NOMO-1 (cell line): Measurements from ENCODE around the gene ALOX12B.
A peak's percentile ranks its signal among the peaks of the same experiment; 100 is the strongest.
"Not testable (repeated sequence)": the region's sequence is repeated elsewhere in the genome, so short reads cannot be mapped to it uniquely, and the experiment has no call there.

Experiments used
- DNase-seq, 2 experiments: peaks; one replicate each; lab custom pipeline; 2025; ENCODE audit not compliant: unreplicated experiment in 2 of 2; lab: John Stamatoyannopoulos, UW

The ALOX12B gene

DNA sequence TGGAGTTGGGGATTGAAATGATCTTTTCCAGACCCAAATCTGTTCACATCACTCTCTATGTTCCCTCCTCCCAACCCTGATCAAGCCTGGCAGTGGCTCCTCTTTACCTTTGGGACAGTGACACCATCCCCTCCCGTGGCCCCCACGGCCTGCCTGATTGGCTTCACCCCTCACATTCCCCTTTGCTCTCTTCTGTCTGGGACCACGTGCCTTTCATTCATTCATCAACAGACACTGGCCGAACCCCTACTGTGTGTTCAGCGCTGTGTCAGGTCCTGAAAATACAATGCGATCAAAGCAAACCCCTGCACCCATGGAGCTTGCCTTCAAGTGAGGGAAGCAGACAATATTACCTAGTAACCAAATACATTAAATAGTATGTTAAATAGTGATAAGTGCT lies 2.2 kb upstream of the ALOX12B start:
- no peak for DNase-seq

DNA sequence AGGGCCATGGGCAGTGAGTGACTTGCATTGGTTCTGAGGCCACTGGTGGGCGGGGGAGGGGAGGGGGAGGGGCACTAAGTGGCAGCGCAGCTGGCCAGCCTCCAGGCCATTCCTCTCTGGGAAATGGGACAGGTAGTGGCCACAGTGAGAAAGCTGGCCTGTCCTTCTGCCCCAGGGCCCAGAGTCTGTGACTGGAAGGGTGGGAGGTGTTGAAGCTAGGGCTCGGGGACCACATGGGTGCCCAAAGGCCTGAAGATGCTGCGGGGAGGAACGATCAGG lies 375 bp upstream of the ALOX12B start:
- no peak for DNase-seq

DNA sequence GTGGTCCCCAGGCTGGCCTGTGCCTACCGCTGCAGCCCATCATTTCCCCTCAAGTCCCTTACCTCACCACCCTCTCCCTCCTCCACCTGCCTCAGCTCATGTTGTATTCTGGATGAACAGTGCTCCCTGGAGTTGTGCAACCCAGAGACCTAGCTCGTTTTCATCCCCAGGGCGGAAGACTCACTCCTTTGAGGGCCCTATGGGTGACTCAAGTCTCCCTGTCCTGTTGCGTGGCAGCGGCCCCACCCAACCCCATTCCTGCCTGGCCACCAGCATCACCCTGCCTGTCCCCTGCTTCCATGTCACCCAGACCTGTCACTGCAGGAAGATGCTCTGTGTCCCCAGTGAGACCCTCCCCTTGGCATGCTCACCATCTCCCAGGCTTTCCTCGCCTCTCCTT lies 3.3 kb downstream of the ALOX12B start:
- DNase-seq, result no peak

DNA sequence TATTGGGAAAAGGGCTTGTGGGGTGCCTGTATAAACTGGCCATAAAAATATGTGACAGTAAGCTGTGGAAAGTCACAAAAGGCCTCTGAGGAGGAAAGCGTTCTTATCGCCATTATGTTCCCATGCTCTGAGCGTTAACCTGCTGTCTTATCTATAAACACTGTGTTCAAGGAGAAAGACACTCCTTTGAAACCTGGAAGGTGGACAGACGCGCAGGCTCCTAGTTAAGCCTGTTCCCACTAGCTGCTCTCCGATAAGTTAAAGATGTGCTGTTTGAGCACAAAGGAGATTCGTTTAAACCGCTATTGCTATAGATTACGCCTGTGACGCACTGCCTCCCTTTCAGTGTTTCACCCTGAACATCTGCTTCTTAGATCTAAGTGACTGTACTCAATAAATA lies 5.2 kb downstream of the ALOX12B start:
- DNase-seq, result no peak

DNA sequence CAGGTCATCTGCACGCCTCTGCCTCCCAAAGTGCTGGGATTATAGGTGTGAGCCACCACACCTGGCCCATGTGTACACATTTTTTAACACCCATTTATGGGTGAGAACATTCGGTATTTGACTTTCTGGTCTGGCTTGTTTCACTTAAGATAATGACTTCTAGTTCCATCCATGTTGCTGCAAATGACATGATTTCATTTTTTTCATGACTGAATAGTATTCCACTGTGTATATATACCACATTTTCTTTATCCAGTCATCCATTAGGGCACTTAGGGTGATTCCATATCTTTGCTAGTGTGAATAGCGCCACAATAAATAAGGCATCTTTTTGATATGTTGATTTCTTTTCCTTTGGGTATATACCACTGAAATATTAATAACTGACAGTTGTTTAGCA lies 5.6 kb downstream of the ALOX12B start:
- DNase-seq, result no peak

DNA sequence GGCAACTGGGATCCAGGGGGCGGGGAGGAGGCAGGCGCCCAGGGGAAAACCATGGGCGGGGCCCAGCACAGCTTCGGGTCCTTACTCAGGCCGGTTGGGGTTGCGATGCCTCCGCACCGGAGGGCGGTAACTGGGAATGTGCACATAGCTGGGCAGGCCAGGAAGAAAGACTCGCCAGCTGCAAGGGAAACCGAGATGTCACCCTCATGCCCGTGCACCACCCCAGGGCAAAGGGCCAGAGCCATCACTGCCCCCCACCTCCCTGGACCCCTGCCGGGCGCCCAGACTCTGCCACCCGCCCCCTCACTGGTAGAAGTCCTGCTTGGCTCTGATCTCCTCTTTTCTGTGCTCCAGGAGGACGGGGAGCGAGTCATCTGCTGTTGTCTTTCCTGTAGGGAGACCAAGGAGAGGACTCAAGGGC lies 6.7 kb downstream of the ALOX12B start:
- DNase-seq, result no peak

DNA sequence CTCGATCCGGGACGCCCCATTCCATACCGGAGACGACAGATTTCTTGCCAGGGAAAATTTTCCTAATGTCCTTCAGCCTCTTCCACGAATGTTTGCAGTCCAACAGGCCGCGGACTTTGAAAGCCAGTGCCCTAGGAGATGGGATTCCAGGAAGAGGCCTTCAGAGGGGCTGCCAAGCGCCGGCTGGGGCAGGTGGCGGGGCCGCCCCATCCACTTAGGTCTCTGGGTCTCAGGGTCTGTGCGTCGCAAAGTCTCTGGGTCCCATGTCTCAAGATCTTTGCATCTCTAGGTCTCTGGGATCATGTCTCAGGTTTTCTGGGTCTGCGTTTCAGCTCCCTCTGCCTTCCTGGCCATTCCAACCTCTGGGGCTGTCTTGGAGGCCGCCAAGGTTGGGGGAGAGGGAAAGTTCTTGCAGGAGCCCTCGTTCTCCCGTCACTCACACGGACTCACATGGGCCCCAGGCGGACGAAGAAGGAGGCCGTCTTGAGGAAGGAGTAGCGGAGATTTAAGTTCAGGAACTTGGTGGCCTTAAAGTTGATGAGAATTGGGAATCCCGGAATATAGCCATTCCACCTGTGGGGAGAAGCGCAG lies 7.2 kb downstream of the ALOX12B start:
- DNase-seq, result no peak

DNA sequence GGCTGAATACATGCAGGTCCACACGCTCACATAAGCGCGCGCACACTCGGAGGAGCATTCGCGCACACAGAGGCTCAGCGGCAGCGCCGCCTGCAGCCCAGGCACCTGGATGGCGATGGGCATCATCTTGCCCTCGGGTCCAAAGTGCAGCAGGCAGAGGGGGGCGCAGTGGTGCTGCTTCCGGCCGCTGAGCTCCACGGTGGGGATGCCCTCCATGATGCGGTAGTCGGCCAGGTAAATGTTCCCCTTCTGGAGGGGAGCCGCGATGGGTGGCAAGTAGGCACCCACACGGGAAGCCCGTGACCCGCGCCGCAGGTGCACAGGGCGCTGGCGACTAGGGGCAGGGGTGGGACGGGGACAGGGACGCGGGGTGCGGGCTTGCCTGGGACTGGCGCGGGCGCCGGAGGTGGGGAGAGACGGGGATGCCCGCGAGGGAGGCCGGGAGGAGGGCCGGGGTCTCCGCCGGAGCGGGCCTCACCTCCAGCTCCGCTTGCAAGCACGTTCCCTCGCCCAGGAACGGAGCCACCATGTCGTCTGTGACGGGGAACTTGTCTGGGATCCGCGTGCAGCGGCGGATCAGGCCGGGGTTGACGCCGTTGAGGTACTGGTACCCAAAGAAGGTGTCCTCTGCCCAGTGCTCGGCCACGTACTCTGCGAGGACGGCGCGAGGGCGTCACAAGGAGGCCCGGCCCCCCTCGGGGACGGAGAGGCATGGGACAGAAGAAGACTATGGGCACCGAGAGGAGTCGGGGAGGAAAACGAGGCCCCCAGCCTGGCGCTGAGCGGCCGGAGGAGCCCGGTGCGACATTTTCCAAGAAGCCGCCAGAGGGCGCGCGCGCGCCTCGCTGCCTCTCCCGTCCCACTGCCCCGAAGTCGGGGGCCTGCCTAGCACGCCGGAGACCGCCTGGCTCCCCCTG lies 8.0 kb downstream of the ALOX12B start:
- peak; percentile 57 to 70 for DNase-seq

DNA sequence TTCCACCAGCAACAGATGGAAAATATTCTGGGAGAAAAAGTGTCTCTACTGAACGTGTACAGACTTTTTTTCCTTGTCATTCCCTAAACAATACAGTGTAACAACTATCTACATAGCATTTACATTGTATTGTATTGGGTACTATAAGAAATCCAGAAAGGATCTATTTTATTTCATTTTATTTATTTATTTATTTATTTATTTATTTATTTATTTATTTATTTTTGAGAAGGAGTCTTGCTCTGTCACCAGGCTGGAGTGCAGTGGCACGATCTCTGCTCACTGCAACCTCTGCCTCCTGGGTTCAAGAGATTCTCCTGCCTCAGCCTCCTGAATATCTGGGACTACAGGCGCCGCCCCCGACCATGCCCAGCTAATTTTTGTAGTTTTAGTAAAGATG lies 9.6 kb downstream of the ALOX12B start:
- DNase-seq, result not testable (repeated sequence)

DNA sequence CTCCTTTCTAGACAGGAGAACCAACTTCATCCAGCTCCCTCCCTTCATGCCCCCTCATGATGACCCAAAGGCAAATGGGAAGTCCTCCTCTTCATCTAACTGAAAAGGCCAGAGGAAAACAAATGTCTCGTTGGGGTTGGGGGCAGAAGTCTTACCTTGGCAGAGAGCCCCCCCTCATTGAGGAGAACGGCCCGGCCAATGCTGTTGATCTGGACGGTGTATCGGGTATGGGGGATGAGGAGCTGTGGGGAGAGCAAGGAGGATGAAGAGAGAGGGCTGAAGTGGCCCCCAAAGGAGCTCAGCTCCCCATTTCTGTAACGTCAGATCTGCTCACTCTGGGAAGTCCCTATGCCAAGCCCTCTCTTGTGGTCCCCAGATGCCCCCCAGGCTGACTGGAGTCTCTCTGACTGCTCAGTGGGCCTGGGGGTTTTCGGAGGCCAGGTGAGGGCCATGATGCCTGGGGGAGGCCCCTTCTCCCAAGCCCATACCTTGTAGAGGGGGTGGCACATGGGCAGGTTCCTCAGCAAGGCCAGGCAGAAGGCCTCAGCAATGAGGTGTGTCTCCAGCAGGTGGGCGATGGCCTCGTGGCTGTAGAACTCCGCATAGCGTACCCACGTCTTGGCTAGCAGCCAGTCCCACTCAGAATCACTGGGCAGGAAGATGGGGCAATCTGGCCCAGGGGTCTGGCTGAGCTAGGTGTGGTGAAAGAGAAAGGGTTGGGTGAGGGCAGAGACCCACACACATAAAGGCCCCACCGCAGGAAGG lies 10.8 kb downstream of the ALOX12B start:
- DNase-seq, result no peak

DNA sequence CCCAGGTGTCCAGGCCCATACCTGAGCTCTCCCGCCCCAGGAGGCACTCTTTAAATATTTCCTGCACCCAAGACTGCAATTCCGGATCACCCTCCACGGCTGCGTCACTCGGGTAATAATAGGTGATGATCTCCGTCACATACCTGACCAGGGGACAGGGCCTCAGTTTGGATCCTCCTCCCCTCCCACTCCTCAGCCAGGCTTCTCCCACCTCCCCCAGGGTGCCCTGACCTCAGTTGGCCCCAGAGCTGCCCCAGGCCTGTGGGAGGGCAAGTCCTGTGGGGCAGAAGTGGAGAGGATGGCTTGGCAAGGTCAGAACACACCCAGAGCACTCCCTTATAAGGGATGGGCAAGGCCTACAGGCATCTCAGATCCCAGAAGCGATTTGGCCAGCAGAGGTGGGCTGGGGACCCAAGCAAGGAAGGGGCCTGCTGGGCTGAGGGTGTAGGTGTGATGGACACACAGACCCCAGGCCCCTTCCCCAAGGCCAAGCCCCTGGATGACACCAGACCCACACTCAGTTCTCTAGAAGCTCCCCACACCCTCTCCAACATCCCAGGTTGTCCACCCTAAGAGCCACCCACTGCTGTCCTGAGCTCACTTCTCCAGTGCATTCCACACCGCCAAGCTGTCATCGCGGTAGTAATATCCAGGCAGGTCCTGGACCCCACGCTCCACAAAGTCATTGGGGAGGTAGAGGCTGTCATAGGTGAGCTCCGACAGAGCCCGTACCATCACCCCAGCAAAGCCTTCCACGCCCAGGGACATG lies 11.8 kb downstream of the ALOX12B start:
- no peak for DNase-seq

DNA sequence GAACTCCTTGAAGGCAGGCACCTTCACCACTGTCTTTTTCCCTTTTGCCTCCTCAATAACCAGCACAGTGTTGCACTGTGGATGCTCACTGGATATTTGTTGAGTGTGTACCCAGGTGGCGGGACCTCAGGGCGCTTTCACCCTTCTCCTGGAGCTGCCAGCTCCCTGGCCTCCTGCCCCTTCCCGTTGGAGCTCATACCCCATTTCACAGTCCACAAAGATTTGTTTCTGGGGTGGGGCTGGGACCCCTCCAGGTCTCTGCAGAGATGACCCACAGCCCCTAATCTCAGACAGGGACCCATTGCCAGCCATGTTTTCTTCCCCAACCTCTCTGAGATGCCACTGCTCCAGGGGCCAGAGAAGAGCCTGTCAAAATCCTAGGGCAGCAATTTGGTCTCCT lies 12.4 kb downstream of the ALOX12B start:
- DNase-seq, result no peak

DNA sequence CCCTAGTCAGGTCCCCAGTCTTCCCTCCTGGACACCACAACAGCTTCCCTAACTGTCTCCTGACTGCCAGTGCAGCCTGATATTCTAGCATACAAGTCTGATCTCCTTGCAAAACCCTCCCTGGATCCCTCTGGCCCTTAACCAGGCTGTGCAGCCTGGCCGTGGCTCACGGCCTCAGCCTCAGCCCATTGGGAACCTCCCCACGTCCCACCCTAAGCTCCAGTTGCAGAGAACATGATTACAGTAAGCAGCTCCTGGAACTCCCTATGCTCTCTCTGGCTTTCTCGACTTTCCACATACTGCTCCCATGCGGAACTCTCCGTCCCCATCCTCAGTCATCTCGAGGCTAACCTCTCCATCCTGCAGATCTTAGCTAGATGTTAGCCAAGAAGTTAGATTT lies 13.0 kb downstream of the ALOX12B start:
- no peak for DNase-seq

DNA sequence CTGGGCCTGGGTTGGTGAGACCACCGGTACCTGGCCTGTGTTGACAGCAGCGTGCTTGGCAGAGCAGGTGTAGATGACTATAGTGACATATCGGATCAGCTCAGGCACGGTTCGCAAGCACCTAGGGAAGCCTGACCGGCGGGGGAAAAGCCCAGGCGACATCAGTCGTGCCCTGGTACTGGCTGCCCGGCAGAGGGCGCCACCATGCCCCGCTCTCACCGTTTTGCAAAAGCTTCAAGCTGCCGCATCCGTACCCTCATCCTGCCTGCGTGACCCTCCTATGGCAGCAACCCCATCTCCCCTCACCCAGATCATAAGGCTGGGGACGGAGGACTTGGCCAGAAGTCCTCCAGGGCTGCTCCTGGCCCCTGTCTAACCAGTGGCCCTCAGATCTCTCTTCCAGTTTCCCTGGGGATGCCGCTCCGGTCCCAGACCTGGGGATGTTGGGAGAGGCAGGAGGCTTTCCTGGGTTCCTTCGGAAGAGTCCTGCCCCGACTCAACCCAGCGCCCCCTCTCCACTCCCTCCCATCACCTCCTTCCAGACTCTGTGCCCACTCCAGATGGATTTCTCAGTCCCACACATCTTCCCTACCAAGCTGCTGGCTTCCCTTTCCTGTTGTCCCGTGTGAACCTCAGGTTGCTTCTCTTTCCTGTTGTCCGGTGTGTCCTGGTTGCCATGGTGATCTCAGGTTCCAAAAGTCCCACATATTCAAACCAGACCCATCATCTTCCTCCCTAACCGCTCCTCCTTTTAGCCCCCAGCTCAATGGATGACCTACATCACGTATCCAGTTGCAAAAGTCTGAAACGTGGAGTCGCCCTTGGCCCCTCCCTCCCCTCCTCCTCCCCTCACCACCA lies 13.7 kb downstream of the ALOX12B start:
- peak; percentile 57 to 76 for DNase-seq

DNA sequence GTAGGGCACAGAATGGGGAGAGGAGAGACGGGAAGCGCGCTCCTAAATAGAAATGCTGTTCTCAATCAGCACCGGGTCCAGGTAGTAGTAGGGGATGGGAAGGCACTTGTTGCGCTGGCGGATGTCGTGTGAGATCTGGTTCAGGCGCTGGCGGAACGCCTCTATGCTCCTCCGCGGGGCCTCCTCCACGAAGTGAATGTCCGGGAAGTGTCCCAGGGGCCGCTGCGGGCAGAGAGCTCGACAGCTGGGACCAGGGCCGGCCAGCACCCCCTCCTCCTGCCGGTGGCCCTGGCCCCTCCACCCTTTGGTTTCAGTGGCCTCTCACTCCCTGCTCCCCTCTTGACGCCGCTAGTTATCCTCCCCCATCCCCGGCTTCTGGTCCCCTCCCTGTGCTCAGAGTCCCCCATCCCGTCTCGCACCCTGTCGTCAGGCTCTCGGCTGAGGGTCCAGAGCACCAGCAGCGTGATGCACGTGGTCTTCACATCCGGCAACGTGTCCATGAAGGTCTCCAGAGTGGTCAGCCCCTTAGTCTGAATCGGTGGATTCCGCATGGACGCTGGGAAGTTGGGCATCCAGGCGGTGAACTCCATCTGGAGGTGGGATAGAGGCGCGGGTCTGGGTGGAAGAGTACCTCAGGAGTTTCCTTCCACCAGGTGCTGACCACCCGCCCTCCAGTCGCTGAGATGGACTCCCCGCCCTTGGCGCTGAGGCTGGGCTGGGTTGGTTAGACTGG lies 14.6 kb downstream of the ALOX12B start:
- DNase-seq, result no peak

DNA sequence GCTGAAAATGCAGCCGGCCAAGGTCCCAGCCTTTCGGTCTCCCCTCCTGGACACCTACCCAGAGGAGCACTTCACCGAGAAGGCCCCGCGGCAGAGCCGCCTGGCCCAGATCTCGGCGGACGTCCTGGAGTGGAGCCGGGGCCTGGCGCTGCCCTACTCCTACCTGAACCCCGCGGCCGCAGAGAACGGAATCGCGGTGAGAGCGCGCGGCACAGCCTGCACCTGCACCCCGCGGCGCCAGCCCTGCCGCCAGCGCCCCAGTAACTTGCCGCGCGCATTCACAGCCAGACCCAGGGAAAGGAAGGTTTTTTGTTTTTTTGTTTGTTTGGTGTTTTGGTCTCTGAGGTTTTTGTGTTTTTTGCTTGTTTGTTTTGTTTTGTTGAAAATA lies 15.2 kb downstream of the ALOX12B start:
- no peak for DNase-seq

DNA sequence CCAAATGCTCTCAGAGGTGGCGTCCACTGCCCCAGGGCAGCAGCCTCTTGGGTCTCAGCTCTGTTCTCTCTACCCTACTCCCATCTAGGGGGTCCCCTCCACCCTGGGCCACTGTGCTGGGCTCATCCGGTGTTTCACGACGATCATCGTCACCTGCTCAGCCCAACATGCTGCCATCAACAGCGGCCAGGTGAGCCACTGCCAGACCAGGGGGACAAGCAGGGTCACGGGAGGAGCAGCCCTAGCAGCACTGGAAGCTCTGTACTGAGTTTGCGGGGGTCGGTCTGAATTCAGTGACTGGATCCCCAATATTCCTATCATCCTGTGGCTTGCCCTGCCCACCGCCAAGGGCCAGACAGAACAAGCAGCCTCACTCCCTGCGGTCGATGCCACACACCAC lies 16.0 kb downstream of the ALOX12B start:
- DNase-seq, result no peak

DNA sequence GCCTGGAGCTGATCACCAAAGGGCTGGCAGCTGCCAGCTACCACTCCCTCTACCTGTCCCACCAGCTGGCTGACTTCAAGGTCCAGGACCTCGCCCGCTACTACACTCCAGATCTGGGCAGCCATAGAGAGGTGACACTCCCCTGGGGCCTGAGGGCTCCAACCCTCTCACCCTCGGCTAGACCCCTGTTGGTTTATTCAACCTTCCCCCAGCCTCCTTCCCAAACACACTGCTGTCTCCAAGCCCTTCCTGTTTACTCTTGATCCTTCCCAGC lies 18.0 kb downstream of the ALOX12B start:
- no peak for DNase-seq

DNA sequence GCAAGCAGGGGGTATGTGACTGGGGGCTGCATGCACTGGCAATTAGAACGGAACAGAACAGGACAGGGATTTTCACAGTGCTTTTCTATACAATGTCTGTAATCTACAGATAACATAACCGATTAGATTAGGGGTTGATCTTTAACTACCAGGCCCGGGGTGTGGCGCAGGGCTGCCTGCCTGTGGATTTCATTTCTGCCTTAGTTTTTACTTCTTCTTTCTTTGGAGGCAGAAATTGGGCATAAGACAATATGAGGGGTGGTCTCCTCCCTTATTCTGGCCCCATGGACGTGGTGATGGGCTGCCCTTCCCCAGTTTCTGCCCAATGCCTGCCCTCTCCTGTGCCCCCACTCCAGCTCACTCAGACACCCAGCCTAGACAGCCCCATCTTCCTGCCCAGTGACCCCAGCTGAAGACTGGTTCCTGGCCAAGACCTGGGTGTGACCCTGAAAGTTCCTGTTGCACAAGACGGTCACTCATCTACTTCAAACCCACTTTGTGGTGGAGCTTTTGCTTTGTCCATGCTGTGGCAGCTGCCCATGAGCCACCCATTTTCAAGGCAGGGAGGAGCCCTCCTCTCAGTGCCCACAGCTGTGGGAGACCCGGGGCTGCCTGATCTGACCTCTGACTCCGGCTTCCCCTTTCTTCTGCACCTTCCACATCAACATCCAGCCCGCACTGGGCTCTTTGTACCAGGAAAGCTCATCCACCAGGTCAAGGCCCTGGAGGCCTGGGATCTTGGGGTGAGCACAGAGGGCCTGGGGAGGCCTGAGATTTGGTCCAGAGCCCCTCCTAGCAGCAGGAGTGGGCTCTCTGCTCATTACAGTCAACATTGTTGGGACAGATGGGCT lies 18.6 kb downstream of the ALOX12B start:
- DNase-seq, result peak; percentile 41 to 72
